Glutamatergic neuron (in vitro differentiated cells): ENCODE data around the gene FMOD. TPM values are rescaled to one million over a fixed set of nuclear protein-coding genes. Genes with fewer than 3 reads are reported as not detected.

Source experiments
- DNase-seq: peaks from one replicate; pipeline ENCODE4 v3.0.0; 2022
- H3K27ac Mint-ChIP-seq: one replicate; pipeline ENCODE4 v1.8.0; 2020; ENCODE audit warnings: mild to moderate bottlenecking, mixed read lengths, inconsistent platforms; ENCODE audit not compliant: unreplicated experiment
- H3K27me3 Mint-ChIP-seq: one replicate; pipeline ENCODE4 v1.8.0; 2020; ENCODE audit warnings: mild to moderate bottlenecking, moderate library complexity, mixed read lengths, inconsistent platforms; ENCODE audit not compliant: unreplicated experiment
- H3K36me3 Mint-ChIP-seq: one replicate; pipeline ENCODE4 v1.8.0; 2020; ENCODE audit warnings: mild to moderate bottlenecking, mixed read lengths, inconsistent platforms; ENCODE audit not compliant: unreplicated experiment
- H3K4me1 Mint-ChIP-seq: one replicate; pipeline ENCODE4 v1.8.0; 2020; ENCODE audit warnings: mild to moderate bottlenecking, low read depth, mixed read lengths, inconsistent platforms; ENCODE audit not compliant: unreplicated experiment
- H3K4me3 Mint-ChIP-seq: one replicate; pipeline ENCODE4 v1.8.0; 2020; ENCODE audit warnings: mild to moderate bottlenecking, mixed read lengths, inconsistent platforms; ENCODE audit not compliant: unreplicated experiment
- H3K9me3 Mint-ChIP-seq: one replicate; pipeline ENCODE4 v1.8.0; 2020; ENCODE audit warnings: mild to moderate bottlenecking, moderate library complexity, mixed read lengths, inconsistent platforms; ENCODE audit not compliant: unreplicated experiment
- total RNA-seq: library from RNA; stranded (reverse); fragmentation: NEBNext Ultra II Directional; extraction: Animal tissue kit (Norgen Biotek cat#: 25700); gene quantifications from one replicate; pipeline ENCODE4 v1.2.1, GENCODE V29; 2021; ENCODE audit not compliant: unreplicated experiment
- TF ChIP-seq, protein P1 (sequence below): fragments of 200-600 bp; sonication (generic); IDR thresholded peaks from one replicate; pipeline ENCODE4 v1.5.0; 2021; ENCODE audit not compliant: partially characterized antibody, unreplicated experiment

FMOD gene
- total RNA-seq, 1 donor from 2014 or later, result not detected

DNA sequence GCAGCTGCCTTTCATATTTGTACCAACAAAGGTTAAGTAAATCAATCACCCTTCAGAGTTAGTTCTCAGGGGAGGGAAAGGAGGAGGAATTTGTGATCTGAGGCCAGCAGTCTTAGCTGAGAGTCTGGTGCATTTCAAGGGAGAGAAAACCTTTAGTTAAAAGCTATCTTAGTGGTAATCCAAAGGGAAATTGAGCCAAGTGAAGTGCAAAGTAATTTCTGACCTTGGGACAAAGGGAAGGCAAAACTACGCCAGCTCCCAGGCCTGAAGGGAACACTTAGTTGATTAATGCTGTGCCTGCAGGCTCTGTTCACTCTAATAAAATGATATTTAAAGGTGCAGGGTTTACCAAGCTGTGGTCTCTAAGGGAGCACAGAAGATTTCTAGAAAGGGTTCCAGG, 23.1 kb upstream of the FMOD start:
- Mint-ChIP-seq H3K4me1 (peaks cover 7% of the 10 kb centered on the region), H3K27me3 (peaks cover 7% of the 10 kb centered on the region), H3K27ac (no peak overlapping the region), H3K9me3 (peaks cover 3% of the 10 kb centered on the region), H3K4me3 (no peak overlapping the region), H3K36me3 (peaks cover 6% of the 10 kb centered on the region)
- DNase-seq, result no peak
- TF ChIP-seq, protein P1, sequence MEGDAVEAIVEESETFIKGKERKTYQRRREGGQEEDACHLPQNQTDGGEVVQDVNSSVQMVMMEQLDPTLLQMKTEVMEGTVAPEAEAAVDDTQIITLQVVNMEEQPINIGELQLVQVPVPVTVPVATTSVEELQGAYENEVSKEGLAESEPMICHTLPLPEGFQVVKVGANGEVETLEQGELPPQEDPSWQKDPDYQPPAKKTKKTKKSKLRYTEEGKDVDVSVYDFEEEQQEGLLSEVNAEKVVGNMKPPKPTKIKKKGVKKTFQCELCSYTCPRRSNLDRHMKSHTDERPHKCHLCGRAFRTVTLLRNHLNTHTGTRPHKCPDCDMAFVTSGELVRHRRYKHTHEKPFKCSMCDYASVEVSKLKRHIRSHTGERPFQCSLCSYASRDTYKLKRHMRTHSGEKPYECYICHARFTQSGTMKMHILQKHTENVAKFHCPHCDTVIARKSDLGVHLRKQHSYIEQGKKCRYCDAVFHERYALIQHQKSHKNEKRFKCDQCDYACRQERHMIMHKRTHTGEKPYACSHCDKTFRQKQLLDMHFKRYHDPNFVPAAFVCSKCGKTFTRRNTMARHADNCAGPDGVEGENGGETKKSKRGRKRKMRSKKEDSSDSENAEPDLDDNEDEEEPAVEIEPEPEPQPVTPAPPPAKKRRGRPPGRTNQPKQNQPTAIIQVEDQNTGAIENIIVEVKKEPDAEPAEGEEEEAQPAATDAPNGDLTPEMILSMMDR, result no peak

DNA sequence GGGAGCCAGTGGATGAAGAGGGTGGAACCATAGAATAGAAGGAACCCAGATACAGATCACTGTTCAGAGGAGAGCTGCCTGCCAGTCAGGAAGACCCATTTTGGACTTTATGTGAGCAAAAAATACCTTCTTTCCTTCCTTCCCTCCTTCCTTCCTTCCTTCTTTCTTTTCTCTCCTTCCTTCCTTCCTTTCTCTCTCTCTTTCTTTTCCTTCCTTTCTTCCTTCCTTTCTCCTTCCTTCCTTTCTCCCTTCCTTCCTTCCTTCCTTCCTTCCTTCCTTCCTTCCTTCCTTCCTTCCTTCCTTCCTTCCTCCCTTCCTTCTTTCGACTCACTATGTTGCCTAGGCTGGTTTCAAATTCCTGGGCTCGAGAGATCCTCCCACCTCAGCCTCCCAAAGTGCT, 22.1 kb upstream of the FMOD start:
- H3K36me3 Mint-ChIP-seq, result peaks cover 6% of the 10 kb centered on the region
- no peak overlapping the region for H3K4me3 Mint-ChIP-seq
- DNase-seq, result no peak
- H3K27ac Mint-ChIP-seq, result no peak overlapping the region
- H3K9me3 Mint-ChIP-seq, result peaks cover 4% of the 10 kb centered on the region
- H3K4me1 Mint-ChIP-seq, result peaks cover 4% of the 10 kb centered on the region
- peaks cover 7% of the 10 kb centered on the region for H3K27me3 Mint-ChIP-seq
- TF ChIP-seq, protein P1, result no peak

DNA sequence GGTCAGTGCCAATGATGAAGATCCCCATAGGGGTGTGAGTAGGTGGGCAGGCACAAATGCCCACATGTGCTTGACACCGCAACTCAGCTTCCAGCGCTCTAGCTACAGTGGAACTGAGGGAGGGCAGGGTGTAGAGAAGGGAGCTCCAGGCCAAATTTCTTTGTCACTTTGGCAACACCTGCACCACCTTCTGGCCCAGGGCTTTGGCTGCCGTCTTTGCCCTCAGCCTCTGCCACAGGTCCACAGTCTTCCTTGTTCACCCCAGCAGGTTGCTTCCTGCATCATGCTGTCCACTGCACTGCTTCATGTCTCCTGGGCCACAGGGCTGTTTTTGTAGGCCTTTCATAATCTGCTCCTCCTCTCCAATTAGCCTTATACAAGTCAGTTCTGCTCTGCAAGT, 20.4 kb upstream of the FMOD start:
- H3K9me3 Mint-ChIP-seq, result peaks cover 3% of the 10 kb centered on the region
- TF ChIP-seq, protein P1, result no peak
- H3K36me3 Mint-ChIP-seq, result no peaks in the 10 kb centered on the region
- H3K27me3 Mint-ChIP-seq, result peaks cover 5% of the 10 kb centered on the region
- H3K4me1 Mint-ChIP-seq, result peaks cover 4% of the 10 kb centered on the region
- no peak overlapping the region for H3K4me3 Mint-ChIP-seq
- H3K27ac Mint-ChIP-seq, result no peak overlapping the region
- DNase-seq, result no peak

DNA sequence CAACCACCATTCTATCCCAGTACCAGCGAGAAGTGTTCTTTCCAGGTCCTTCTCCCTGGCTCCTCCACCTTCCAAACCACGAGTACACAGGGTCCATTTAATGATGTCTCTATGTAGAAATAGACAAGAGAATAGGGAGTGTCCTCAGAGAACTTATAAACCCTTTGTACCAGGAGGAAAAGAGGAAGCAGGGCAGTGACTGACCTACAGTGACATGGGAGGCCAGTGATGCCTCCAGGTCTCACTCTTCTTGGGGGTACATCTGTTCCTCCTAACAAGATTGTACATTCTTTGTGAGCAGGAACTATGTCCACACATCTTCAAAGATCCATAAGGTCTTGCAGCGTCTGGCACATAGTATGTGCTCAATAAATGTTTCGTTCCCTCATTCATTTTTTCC, 18.7 kb upstream of the FMOD start:
- Mint-ChIP-seq H3K4me1 (peaks cover 6% of the 10 kb centered on the region), H3K27me3 (peaks cover 9% of the 10 kb centered on the region), H3K4me3 (no peak overlapping the region), H3K9me3 (peaks cover 4% of the 10 kb centered on the region), H3K36me3 (no peaks in the 10 kb centered on the region), H3K27ac (no peak overlapping the region)
- TF ChIP-seq, protein P1, result no peak
- no peak for DNase-seq

GRCh38 chr1:203368624-203369451, 17.9 kb upstream of the FMOD start:
- Mint-ChIP-seq H3K4me1 (peaks cover 10% of the 10 kb centered on the region), H3K27me3 (peaks cover 10% of the 10 kb centered on the region), H3K27ac (no peak overlapping the region), H3K4me3 (no peak overlapping the region), H3K36me3 (no peaks in the 10 kb centered on the region), H3K9me3 (peaks cover 4% of the 10 kb centered on the region)
- no peak for DNase-seq
- TF ChIP-seq, protein P1, result no peak
